GM19035 (cell line): ENCODE measurements around the gene SHMT2.

Experiments
- ATAC-seq: cut with Tn5 transposase; IDR thresholded peaks from one replicate; pipeline ENCODE4 v1.9.1; 2021; ENCODE audit not compliant: unreplicated experiment

The SHMT2 gene

GRCh38 chr12:57196956-57197355, 32.6 kb upstream of the SHMT2 start:
- no peak for ATAC-seq

- ATAC-seq = no peak
These were observed 31.2 kb upstream of the SHMT2 start for GRCh38 chr12:57198329-57198728.

- ATAC-seq = no peak
These were observed 30.3 kb upstream of the SHMT2 start for GRCh38 chr12:57199191-57199590.

GRCh38 chr12:57200497-57200896, 29.0 kb upstream of the SHMT2 start:
- ATAC-seq = no peak

- ATAC-seq = no peak
These were observed 28.3 kb upstream of the SHMT2 start for GRCh38 chr12:57201219-57201618.

GRCh38 chr12:57201631-57202030, 27.9 kb upstream of the SHMT2 start:
- no peak for ATAC-seq

GRCh38 chr12:57202321-57202720, 27.2 kb upstream of the SHMT2 start:
- ATAC-seq = no peak

GRCh38 chr12:57203201-57203600, 26.3 kb upstream of the SHMT2 start:
- no peak for ATAC-seq

- no peak for ATAC-seq
These were observed 25.7 kb upstream of the SHMT2 start for GRCh38 chr12:57203791-57204190.

- no peak for ATAC-seq
These were observed 25.1 kb upstream of the SHMT2 start for GRCh38 chr12:57204454-57204853.

GRCh38 chr12:57205186-57205585, 24.3 kb upstream of the SHMT2 start:
- ATAC-seq = no peak

- no peak for ATAC-seq
These were observed 23.6 kb upstream of the SHMT2 start for GRCh38 chr12:57205931-57206330.

GRCh38 chr12:57207731-57208630, 21.5 kb upstream of the SHMT2 start:
- ATAC-seq = no peak

- no peak for ATAC-seq
These were observed 20.8 kb upstream of the SHMT2 start for GRCh38 chr12:57208631-57209282.

- no peak for ATAC-seq
These were observed 19.6 kb upstream of the SHMT2 start for GRCh38 chr12:57209916-57210315.

- no peak for ATAC-seq
These were observed 19.1 kb upstream of the SHMT2 start for GRCh38 chr12:57210461-57210860.

GRCh38 chr12:57210926-57211692, 18.4 kb upstream of the SHMT2 start:
- no peak for ATAC-seq

GRCh38 chr12:57211791-57212700, 17.5 kb upstream of the SHMT2 start:
- no peak for ATAC-seq

GRCh38 chr12:57212701-57213057, 16.8 kb upstream of the SHMT2 start:
- ATAC-seq = no peak

- peak; percentile 45 for ATAC-seq
These were observed 16.3 kb upstream of the SHMT2 start for GRCh38 chr12:57213058-57213715.
